Spleen (tissue), 11 donors: ENCODE results near the gene SPG11. TPM values are rescaled to one million over a fixed set of nuclear protein-coding genes. Genes with fewer than 3 reads are reported as not detected.
"Not testable (repeated sequence)": the region's sequence is repeated elsewhere in the genome, so short reads cannot be mapped to it uniquely, and the experiment has no call there.

Experiments
- DNase-seq: peaks from one replicate; pipeline ENCODE4 v3.0.0-alpha.2; 2020
- H3K27ac ChIP-seq, 8 donors: fragments of 200-600 bp; sonication (generic) in 7 of 8; 1 replicate in 4 of 8; 2 replicates in 4 of 8; pipeline versions ENCODE4 v1.5.0 to v1.8.0; 2016 to 2021; ENCODE audit warnings: inconsistent platforms in 4 of 8, mild to moderate bottlenecking in 4 of 8, moderate library complexity in 1 of 8
- H3K27me3 ChIP-seq, 7 donors: fragments of 200-600 bp; sonication (generic) in 6 of 7; replicated peaks in 1 of 7; 1 replicate in 4 of 7; 2 replicates in 3 of 7; pipeline versions ENCODE4 v1.5.0 to v1.8.0; 2016 to 2021; ENCODE audit warnings: inconsistent platforms in 3 of 7, mild to moderate bottlenecking in 1 of 7
- H3K36me3 ChIP-seq, 6 donors: fragments of 200-600 bp; sonication (generic) in 5 of 6; 1 replicate in 4 of 6; 2 replicates in 2 of 6; pipeline versions ENCODE4 v1.5.0 to v1.8.0; 2016 to 2021; ENCODE audit warnings: inconsistent platforms in 2 of 6
- H3K4me1 ChIP-seq, 6 donors: fragments of 200-600 bp; sonication (generic) in 5 of 6; 1 replicate in 3 of 6; 2 replicates in 3 of 6; pipeline versions ENCODE4 v1.5.0 to v1.8.0; 2016 to 2021; ENCODE audit warnings: inconsistent platforms in 3 of 6
- H3K4me3 ChIP-seq, 8 donors: fragments of 200-600 bp; sonication (generic) in 7 of 8; 1 replicate in 4 of 8; 2 replicates in 4 of 8; pipeline versions ENCODE4 v1.5.0 to v1.8.0; 2016 to 2021; ENCODE audit warnings: inconsistent platforms in 4 of 8, mild to moderate bottlenecking in 4 of 8, moderate library complexity in 2 of 8
- H3K9me3 ChIP-seq, 8 donors: fragments of 200-600 bp; sonication (generic) in 7 of 8; 1 replicate in 4 of 8; 2 replicates in 4 of 8; pipeline versions ENCODE4 v1.5.0 to v1.8.0; 2016 to 2021; ENCODE audit warnings: inconsistent platforms in 4 of 8
- CTCF ChIP-seq, 11 experiments: fragments of 200-600 bp in 7 of 11; fragments of 450-650 bp in 4 of 11; sonication (generic) in 4 of 11; IDR thresholded peaks in 8 of 11; conservative IDR thresholded peaks in 3 of 11; 1 replicate in 7 of 11; 2 replicates in 4 of 11; pipeline versions ENCODE4 v1.4.0 to v1.8.0; 2016 to 2021; ENCODE audit warnings: antibody characterized with exemption in 11 of 11, inconsistent platforms in 4 of 11, mild to moderate bottlenecking in 1 of 11
- POLR2A ChIP-seq, 3 donors: fragments of 450-650 bp; IDR thresholded peaks; one replicate each; pipeline ENCODE4 v1.5.1; 2017; ENCODE audit warnings: antibody characterized with exemption in 3 of 3, mild to moderate bottlenecking in 1 of 3
- POLR2AphosphoS5 ChIP-seq, 3 donors: sonication (generic); formaldehyde crosslinking; IDR thresholded peaks; one replicate each; pipeline ENCODE4 v1.5.1; 2017; ENCODE audit warnings: antibody characterized with exemption in 3 of 3
- WGBS, 5 donors: extraction: QIAGEN DNeasy Blood & Tissue Kit in 3 of 5; methylation state at CpG; one replicate each; pipeline versions ENCODE4 v1.1.5 to v1.1.7; 2013 to 2018; 5-methylcytosine and 5-hydroxymethylcytosine counted together
- intact Hi-C: fragments of 100-400 bp; cut with DNase I; formaldehyde crosslinking; loops from one replicate; pipeline ENCODE4 v1.15.0; 2023; ENCODE audit warnings: low total_unique reads
- polyA plus RNA-seq, 3 donors: library from polyadenylated mRNA; stranded (reverse); fragments of 200-250 nt; gene quantifications; one replicate each; pipeline ENCODE4 v1.2.1, GENCODE V29; 2013
- total RNA-seq, 7 donors: library from RNA; depleted of rRNA in 3 of 7; stranded (reverse); fragments of >200 nt in 3 of 7; fragmentation: NEBNext Ultra II Directional in 4 of 7; extraction: Animal tissue kit (Norgen Biotek cat#: 25700) in 4 of 7; gene quantifications; one replicate each; pipeline versions ENCODE4 v1.1.0 to v1.2.1, GENCODE V29; 2016 to 2021
- donor health status: healthy with polysubstance abuse.
- donor health status: DM: no; HTN: no; CAD: no; lungs with moderate emphysema.
- donor health status: DM: no; HTN: no; CAD: no.
- donor health status: Bipolar disorder and iron deficiency.
- donor health status: healthy.
- donor health status: DM: no; HTN: no; CAD: no.
- donor health status: DM: yes; HTN: yes; CAD: no.

Gene SPG11
- total and polyA plus RNA-seq, 10 donors: 37.4 to 218 (median 143) TPM

- Histone ChIP-seq H3K4me3 (no peak overlapping the region), H3K27ac (no peak overlapping the region), H3K27me3 (no peaks in the 10 kb centered on the region), H3K4me1 (peaks cover 0 to 22% (median 10%) of the 10 kb centered on the region in 6 donors), H3K9me3 (no peaks in the 10 kb centered on the region), H3K36me3 (peaks cover 3 to 95% (median 85%) of the 10 kb centered on the region in 6 donors)
- TF ChIP-seq CTCF (IDR thresholded peaks at IDR 0.05 in 8 of 11, conservative IDR thresholded peaks at IDR 0.05 in 3 of 11) (no peak), POLR2A (IDR thresholded peaks at IDR 0.05) (no peak), POLR2AphosphoS5 (IDR thresholded peaks at IDR 0.05) (peak in 1 of 3 donors; percentile 8)
- intact Hi-C loops: no loop called here
- WGBS, 5 donors: 61 to 89% (median 84%) methylated on average over 4 of the region's 4 CpGs
- no peak for DNase-seq
These were observed 108.3 kb downstream of the SPG11 start for GRCh38 chr15:44554934-44555723.

- 78 to 86% (median 82%) methylated on average over 4 of the region's 4 CpGs for WGBS, 5 donors
- Histone ChIP-seq H3K4me3 (no peak overlapping the region), H3K27me3 (no peaks in the 10 kb centered on the region), H3K9me3 (no peaks in the 10 kb centered on the region), H3K27ac (peak overlapping the region in 1 of 8 donors; percentile 3), H3K4me1 (peaks cover 0 to 40% (median 22%) of the 10 kb centered on the region in 6 donors), H3K36me3 (peaks cover 3 to 73% (median 44%) of the 10 kb centered on the region in 6 donors)
- no peak for DNase-seq
- TF ChIP-seq CTCF (IDR thresholded peaks at IDR 0.05 in 8 of 11, conservative IDR thresholded peaks at IDR 0.05 in 3 of 11): no peak
- TF ChIP-seq POLR2A (IDR thresholded peaks at IDR 0.05): no peak
- no peak for TF ChIP-seq POLR2AphosphoS5 (IDR thresholded peaks at IDR 0.05)
- intact Hi-C loops: no loop called here
These were observed 112.7 kb downstream of the SPG11 start for GRCh38 chr15:44550734-44551133.

DNA sequence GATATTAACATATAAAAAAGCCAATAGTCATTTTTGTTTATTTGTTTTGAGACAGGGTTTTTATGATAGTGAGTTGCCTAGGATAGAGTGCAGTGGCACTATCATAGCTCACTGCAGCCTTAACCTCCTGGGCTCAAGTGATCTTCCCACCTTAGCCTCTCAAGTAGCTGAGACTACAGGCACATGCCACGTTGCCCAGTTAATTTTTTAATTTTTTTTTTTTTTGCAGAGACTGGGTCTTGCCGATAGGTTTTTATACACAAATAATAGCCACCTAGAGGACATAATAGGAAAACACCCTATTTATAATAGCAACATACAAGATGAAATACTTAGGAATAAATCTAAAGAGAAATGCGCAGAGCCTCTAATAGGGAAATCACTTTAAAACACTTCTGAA, 113.2 kb downstream of the SPG11 start:
- no peak for DNase-seq
- Histone ChIP-seq H3K36me3 (peaks cover 3 to 68% (median 39%) of the 10 kb centered on the region in 6 donors), H3K27me3 (no peaks in the 10 kb centered on the region), H3K4me3 (no peak overlapping the region), H3K27ac (no peak overlapping the region), H3K4me1 (peaks cover under 1 to 42% (median 27%) of the 10 kb centered on the region in 6 donors), H3K9me3 (no peaks in the 10 kb centered on the region)
- intact Hi-C loops: no loop called here
- TF ChIP-seq POLR2A (IDR thresholded peaks at IDR 0.05) (no peak), CTCF (IDR thresholded peaks at IDR 0.05 in 8 of 11, conservative IDR thresholded peaks at IDR 0.05 in 3 of 11) (peak in 8 of 11 experiments; percentile 12 to 44 (median 28))
- 33 to 40% (median 40%) methylated on average over 3 of the region's 3 CpGs for WGBS, 5 donors

DNA sequence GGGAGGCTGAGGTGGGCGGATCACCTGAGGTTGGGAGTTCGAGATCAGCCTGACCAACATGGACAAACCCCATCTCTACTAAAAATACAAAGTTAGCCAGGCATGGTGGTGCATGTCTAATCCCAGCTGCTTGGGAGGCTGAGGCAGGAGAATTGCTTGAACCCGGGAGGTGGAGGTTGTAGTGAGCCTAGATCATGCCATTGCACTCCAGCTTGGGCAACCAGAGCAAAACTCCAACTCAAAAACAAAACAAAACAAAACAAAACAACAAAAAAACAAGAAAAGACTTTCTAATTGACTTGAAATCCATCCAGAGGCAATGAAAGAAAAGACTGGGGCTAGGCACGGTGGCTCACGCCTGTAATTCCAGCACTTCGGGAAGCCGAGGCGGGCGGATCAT, 114.3 kb downstream of the SPG11 start:
- H3K9me3 ChIP-seq, intact Hi-C loops, H3K27ac ChIP-seq, H3K4me3 ChIP-seq, DNase-seq, H3K27me3 ChIP-seq: not testable (repeated sequence)
- 93 to 99% (median 98%) methylated on average over 9 of the region's 9 CpGs for WGBS, 5 donors
- H3K36me3 ChIP-seq: peaks cover 3 to 62% (median 28%) of the 10 kb centered on the region in 6 donors
- peaks cover 3 to 47% (median 38%) of the 10 kb centered on the region in 6 donors for H3K4me1 ChIP-seq
